Limb (tissue), 2 donors: ENCODE measurements around the gene HOXC11.
A peak's percentile ranks its signal among the peaks of the same experiment; 100 is the strongest.

ENCODE experiments used
- DNase-seq, 2 donors: peaks; one replicate each; pipeline ENCODE4 v3.0.0-alpha.2; 2016; ENCODE audit errors: extremely low spot score in 2 of 2

Gene HOXC11

DNA sequence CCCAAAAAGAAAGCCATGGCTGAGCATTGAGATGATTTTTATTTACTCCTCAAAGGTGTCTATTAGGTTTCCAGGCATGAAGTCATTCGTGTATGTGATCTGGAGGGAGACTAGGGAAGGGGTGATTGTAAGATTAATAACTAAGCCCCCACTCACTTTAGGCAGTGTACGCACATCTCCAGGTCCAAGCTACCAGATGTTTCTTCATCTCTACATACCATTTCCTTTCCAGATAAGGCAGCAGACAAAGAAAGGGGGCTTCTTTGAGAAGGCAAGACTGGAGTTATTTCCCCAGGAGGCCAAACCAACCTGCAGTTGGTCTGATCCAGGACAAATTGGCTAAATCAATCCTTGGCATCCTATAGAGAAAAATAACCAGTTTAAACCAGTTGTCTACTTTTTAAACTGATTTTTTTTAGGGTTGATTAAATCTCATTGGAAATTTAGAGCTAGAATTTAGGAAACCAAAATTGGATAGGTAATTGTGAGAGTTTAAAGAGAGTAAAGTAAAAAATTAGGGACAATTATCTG lies 30.4 kb upstream of the HOXC11 start:
- peak in 1 of 2 donors; percentile 27 for DNase-seq

DNA sequence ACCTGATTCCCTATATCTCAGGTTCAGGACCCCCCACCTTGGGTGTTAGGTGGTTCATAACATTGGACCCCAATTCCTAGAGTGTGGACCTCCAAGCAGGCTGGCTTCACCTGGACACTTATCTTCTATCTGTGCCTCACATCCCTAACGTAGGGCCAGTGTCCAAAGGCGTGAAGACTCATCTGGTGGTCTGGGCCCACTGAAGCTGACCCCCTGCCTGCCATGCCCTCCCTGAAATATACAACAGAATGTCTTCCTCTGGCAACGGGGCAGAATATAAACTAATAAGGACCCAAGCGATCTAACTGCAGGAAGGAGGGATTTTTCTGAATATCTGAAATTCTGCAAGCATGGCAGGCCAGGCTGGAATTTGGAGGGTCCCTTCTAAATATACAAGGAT lies 28.7 kb upstream of the HOXC11 start:
- peak in 1 of 2 donors; percentile 21 for DNase-seq

DNA sequence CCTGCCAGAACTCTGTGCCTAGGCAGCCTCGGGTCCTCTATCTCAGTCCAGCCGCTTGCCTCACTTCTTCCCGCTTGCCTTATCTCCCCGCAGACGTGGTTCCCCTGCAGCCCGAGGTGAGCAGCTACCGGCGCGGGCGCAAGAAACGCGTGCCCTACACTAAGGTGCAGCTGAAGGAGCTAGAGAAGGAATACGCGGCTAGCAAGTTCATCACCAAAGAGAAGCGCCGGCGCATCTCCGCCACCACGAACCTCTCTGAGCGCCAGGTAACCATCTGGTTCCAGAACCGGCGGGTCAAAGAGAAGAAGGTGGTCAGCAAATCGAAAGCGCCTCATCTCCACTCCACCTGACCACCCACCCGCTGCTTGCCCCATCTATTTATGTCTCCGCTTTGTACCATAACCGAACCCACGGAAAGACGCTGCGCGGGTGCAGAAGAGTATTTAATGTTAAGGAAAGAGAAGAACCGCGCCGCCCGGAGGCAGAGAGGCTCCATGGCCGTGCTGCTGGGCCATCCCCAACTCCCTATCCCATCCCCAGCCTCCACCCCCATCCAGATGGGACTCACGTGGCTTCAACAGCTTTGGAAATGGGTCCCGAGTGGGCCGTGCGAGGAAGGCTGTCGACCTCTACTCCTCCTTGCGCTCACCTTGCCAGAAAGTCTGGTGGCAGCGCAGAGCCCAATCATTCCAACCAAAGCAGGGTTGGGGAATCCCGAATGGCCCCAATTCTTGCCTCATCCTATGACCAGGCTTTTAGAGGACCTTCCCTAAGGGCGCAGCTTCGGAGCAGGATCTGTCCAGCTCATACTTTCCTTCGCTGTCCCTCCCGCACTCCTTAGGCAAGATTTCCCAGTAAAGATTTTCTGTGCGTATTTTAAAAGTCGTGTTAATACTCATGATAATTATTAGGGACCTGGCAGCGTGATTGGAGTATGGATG lies 27.7 kb upstream of the HOXC11 start:
- peak in 1 of 2 donors; percentile 40 for DNase-seq

DNA sequence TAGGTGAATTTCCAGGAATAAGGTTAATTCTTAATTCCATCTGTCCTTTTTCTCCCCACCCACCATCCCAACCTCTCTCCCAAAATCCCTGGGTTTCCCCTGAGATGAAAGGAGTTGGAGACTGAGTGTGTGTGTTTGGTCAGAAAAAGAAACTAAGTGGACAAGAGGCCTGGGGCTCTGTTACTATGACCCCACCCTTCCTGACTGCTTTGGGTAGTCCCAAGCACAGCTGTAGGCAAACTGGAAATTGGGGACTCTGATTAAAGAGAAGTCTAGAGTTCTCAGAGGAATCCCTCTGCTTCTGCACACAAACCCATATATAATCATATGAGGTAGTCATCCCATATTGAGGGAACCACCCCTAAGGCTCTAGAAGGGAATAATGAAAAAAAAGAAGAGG lies 25.2 kb upstream of the HOXC11 start:
- DNase-seq = no peak

DNA sequence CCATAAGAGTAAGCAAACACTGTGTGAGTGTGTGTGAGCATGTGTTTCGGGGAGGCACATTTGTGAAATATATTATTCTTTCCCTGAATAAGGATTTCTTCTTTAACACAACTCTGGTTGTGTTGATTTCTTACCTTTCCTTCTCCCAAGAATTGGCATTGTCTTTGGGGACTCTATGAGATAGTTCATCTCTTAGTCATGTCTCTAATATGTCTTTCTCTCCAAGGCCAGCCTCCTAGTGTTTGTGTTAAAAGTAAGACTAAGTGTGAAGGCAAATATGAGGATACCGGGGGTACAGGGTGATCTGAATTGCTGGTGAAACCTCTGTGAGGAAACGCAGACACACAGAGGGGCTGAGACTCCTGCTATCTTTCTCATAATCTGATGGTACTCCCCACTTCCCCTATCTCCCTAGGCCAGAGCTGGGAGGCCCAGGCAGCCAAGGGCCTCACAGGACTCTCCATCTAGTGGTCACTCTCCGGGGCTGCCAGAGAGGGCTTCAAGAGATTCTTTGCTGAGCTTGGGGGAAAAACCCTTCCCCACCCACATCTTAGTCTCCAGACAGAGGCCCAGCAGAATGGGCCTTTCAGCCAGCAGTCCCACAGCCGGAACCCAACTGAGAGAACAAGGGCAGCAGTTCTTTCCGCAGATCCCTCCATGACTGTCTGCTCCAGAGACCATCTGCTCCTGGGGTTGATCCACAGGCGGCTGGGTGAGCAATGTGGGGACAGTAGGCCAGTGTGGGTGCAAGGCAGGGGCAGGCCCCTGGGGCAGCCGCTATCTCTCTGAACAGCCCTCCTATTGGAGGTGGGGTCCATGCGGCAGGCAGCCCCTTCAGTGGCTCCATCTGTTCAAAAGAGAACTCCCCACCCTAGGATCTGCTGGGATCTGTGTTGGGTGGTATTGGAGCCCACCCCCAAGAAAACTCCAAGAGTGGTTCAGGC lies 24.0 kb upstream of the HOXC11 start:
- no peak for DNase-seq

DNA sequence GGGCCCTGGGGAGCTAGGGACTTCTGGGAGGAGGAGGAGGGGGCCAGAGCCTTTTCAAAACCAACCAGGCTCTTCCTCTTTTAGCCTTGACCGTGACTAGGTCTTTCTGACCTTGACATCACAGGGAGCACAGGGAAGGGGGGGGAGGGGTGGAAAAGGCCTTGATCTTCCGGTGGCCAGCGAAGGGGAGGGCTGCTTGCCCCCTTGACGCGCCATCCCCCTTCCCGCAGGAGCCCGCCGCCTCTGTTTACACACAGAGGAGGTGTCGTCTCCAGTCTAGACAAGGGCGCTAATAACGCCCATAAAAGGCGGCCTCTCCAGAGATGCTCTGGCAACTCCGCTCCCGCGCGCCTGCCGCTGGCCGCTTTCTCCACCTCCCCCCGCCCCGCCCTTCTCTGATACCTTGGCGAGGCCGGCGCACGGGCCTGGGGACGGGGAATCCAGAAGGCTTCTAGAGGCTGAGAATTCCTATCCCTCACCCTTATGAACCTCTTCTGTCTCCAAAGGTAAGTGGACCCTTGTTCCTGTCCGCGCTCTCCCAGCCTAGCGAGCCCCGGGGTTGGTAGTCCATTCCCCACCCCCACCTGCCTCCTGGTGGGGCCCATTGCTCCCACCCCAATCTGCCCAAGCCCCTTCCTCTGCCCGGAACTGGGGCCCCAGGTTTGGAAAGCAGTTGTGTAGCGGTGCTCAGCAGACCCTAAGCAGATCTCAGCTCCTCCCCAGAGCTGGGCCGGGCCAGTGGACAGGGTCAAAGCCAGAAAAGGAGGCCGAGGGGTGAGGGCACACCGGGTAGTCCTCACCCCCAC lies 23.1 kb upstream of the HOXC11 start:
- DNase-seq = no peak

DNA sequence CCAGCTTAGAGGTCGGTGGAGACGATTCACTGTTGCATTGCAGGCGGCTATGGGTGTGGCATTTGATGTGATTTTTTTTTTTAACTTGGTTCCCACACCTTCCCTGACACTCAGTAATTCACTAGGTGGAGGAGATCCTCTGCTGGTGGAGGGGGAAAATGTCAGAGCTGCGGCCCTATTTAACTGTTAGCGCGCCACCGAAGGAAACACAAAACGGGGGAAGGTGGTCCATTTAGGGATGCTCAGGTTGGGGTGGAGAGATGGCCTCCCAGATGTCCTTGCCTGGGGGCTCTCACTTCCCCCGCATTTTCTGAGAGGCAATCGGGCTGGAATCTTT lies 22.5 kb upstream of the HOXC11 start:
- DNase-seq = no peak

DNA sequence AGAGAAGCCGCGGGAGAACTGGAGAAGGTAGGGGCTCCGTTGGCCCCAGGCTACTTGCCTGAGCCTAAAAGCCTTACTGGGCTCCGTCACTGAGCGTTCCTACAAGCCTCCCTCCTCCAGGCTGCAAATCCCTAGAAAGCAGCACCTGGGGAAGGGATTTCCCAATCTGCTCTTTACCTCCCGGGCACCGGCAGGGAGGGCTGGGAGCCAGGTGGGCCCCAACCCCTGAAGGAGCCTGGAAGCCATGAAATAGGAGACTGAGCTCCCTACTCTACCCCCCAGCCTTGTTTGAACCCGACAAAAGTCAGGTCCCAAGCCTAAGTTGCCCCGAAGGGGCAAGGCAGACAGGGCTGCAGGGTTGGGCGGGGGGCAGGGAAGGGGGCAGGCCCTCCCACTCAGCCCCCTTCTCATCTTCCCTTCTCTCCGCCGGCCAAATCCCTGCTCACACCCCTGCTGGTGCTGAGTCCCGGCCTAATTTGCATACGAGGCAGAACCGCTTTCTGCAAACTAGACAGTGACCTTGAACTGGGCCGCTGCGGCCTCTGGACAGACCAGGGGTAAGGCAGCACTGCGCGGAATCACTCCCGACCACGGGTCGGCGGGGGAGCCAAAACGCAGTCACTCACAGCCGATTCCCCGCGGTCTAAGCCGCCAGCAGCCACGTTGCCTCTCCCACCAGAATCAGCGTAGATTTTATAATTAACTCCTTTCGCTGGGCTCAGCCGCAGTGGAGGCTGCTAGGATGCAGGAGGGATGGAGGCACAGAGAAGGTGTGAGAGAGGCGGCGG lies 21.9 kb upstream of the HOXC11 start:
- no peak for DNase-seq

DNA sequence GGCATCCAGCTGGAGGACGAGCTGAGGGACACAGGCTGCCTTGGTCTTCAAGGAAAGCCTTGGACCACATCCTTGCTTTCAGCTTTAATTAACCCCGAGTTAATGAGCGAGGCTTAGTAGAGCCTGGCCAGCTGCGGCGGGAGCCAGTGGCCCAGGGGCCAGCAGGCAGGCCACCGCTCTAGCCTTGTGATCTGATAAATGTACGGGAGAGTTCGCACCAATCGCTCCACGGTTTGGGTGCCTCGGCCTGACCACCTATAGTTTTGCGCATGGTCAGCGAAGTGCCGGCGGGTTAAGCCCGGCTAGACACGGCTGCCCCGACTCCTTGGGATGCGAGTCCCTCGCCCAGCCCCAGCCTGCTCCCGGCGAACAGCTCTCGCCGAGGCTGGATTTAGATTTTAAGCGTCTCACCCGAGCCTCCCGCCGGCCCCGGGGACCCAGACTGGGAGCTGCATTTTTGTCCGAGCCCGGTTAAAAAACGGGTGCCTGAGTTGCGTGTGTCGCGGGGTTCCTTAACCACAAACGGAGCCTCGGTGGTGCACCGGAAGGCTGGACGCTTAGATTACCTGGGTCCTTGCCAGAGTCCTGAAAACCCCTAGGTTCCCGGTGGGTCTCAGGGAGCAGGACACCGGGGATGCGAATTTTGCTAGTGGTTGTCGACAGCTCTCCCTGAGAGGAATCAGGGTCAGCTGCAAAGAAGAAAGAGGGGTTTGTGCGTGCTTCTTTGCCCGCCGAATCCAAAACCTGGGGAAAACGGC lies 21.2 kb upstream of the HOXC11 start:
- DNase-seq = no peak

DNA sequence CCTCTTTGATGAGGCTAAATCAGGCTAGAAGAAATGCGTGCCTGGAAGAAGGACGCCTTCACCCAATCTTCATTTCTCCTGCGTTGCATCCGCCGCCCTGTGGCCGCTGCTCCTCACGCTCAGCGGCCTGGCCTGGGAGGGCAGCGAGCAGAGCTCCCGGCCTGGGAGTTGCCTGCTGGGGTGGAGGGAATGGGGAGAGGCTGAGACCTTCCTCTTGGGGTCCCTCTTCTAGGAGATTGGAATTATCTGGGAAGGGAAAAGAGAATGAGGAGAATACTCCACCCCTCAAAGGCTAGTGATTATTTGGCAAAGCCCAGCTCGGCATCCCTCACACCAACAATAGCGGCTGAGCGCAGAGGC lies 20.6 kb upstream of the HOXC11 start:
- DNase-seq = no peak

DNA sequence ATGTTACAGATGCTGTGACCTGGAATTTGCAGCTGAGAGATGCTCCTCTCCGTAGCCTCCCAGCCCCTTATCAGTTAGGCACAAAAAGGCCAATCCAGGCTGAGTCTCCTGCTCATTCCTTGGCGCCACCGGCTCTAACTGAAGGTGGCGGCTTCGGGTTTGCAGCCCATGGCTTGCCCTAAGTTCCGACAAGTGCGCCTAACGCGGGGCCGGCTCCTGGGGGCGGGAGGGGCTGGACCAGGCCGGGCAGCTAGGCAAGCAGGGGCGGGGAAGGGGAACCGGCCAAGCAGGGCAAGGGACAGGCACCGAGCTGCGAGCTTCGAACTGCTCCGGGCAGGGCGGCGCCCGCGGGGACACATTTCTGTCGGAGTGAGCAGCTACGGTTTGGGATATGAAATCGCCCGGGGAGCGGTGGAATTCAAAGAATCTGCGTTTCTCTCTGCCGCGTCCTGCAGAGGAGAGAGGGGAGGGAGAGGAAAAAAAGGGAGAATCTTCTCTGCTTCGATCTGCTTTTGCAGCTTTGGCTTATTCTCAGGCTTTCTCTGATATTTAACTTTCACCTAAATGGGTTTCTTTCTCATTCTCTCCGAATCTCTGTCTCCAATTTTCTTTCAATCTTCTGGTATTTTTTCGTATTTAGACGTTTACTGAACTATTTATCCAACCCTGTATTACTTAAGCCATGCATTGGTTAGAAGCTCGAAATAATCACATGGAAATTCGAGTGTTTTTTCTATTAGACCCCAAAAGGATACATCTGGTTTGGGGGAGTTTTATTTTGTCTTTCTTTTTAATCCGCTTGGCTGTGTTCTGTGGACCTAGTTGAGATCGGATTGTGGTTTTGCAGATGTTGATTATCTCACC lies 19.8 kb upstream of the HOXC11 start:
- DNase-seq = no peak

DNA sequence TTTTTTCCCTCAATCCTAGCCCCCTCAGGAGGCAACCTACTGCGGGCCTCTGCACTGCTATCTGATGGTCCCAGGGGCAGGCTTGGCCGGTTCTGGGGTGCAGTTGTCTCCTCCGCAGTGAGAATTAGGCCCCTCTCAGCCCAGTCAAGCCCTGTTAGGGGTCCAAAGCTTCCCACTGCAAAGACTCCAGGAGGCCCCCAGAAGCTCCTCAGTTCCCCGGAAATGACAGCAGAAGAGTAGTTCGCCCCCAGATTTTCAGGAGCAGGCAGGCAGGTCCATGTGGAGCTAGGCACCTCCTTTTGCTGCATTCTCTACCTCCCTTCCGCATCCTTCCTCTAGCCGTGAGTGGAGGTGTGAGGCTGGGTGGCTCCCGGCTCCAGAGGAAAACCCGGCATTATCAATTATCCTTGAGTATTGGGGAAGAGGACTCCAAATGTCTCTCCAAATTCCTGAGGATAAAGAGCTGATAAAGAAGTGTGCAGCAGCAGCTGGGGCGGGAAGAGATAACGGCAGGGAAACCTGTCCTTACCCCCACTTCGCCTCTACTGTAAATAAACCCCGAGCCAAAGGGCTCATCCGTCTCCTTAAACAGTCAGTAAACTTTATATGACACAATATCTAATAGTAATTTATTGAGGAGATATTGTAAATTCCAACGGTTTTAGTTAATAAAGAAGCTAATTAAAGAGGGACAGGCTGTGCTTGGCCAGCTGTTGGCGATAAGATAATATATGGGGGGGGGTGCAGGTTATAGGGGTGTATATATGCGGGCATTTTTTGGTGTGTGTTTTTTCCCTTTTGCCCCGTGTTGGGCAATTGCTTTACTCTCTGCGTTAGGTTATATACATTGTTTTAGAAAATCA lies 18.9 kb upstream of the HOXC11 start:
- no peak for DNase-seq

DNA sequence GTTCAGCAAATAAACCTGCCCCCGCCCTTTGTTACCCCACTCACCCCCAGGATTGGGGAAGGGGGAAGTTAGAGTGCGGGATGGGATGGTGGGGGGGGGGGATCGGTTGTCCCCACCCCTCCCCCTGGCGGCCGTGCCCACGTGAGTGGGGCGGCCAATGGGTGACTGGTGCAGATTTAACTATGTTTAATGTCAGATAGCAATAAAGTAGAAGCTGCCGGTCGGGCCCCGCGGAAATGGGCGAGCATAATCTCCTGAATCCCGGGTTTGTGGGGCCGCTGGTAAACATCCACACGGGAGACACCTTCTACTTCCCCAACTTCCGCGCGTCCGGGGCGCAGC lies 18.3 kb upstream of the HOXC11 start, which contains the start of gene HOXC12:
TSS of gene HOXC12 (plus strand) at position 210 of the 342 bp plus-strand sequence. CDS start at position 237, 27 bp downstream.
- DNase-seq = no peak

DNA sequence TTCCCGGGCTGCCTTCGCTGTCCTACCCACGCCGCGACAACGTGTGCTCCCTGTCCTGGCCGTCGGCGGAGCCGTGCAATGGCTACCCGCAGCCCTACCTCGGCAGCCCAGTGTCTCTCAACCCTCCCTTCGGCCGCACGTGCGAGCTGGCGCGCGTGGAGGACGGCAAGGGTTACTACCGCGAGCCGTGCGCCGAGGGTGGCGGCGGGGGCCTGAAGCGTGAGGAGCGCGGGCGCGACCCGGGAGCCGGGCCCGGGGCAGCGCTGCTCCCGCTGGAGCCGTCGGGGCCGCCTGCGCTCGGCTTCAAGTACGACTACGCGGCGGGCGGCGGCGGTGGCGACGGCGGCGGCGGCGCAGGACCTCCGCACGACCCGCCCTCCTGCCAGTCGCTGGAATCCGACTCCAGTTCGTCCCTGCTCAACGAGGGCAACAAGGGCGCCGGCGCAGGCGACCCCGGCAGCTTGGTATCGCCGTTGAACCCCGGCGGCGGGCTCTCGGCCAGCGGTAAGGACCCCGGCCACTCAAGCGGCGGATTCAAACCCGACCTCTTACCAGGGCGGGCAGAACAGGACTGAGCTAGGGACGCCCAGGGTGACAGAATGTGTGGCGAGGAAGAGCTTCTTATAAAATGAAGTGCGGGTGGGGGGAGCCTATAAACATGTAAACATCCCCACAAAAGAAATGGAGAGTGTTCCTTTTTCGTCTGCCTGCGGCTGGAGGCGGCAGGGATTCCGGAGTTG lies 17.7 kb upstream of the HOXC11 start:
- DNase-seq = no peak

DNA sequence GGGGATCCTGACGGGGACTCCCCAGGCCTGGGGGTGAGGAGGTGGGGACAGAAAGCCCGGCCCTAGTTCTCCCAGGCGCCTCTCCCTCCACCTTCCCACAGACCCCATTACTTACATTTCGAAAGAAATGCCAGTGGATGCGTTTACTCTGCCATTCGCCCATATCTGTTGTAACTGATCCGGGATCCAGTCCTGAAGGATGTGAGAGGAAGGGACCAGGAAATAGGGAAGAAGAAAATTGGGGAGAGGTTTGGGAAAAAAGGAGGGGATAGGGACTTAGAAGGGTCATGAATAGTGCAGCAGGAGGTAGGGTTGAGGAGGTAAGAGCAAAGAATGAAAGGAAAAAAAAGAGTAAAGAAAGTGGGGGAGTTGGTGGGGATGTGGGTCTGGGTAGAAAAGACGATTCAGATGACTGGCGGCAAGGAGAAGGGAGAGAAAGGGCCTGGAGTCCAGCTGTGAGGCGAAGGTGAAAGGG lies 17.1 kb upstream of the HOXC11 start:
- DNase-seq = no peak

DNA sequence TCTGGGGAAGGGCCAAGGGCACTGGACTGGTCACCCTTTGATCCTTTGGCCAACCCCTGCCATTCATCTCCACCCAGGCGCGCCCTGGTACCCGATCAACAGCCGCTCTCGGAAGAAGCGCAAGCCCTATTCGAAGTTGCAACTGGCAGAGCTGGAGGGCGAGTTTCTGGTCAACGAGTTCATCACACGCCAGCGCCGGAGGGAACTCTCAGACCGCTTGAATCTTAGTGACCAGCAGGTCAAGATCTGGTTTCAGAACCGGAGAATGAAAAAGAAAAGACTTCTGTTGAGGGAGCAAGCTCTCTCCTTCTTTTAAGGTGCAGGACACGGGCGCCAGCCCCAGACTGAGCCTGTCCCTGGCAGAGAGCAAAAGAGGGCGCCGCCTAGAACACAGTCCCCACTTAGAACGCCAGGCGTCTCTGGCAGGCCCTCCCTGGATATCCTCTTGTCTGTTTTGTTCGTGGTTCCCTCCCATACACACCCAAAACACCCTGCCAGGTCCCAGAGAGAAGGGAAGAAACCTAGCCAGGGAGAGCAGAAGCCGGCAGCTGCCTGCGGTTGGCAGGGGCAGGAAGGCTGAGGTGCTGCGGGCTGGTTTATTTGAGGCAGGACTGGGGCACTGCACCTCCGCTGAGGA lies 16.6 kb upstream of the HOXC11 start:
- no peak for DNase-seq
